Caco-2 (cell line): Measurements from ENCODE around the gene EHMT1. TPM values are rescaled to one million over a fixed set of nuclear protein-coding genes. Genes with fewer than 3 reads are reported as not detected.

Experiments used
- BruUV-seq: library from RNA; stranded (reverse); fragments of 400-500 nt; replicated peaks from 2 replicates; lab custom pipeline; 2021; lab: Mats Ljungman, UMichigan
- CTCF ChIA-PET: fragments of 300-600 bp; sonication (Branson Sonifier 250); formaldehyde crosslinking; loops from one replicate; lab custom pipeline; 2022; ENCODE audit warnings: antibody characterized with exemption; lab: Charles Lee
- POLR2A ChIA-PET: fragments of 300-600 bp; sonication (Branson Sonifier 250); formaldehyde crosslinking; loops from one replicate; lab custom pipeline; 2022; ENCODE audit warnings: antibody characterized with exemption; lab: Charles Lee
- DNase-seq, 2 experiments: peaks; one replicate each; pipeline versions ENCODE4 v3.0.0 to v3.0.0-alpha.2; 2020 to 2022
- H3K27me3 ChIP-seq: replicated peaks from 2 replicates; pipeline ENCODE4 v1.6.0; 2011; ENCODE audit warnings: low read length; ENCODE audit not compliant: control insufficient read depth, insufficient read depth
- H3K36me3 ChIP-seq: 2 replicates; pipeline ENCODE4 v1.5.1; 2011; ENCODE audit warnings: low read length; ENCODE audit not compliant: control insufficient read depth, insufficient read depth
- H3K4me1 ChIP-seq: fragments of 250-450 bp; sonication (Bioruptor Pico); 2 replicates; pipeline ENCODE4 v1.5.1; 2020; ENCODE audit warnings: mild to moderate bottlenecking
- H3K4me3 ChIP-seq: 2 replicates; pipeline ENCODE4 v1.5.1; 2011; ENCODE audit warnings: low read depth, mild to moderate bottlenecking, control low read depth, low read length
- H3K9me3 ChIP-seq: fragments of 250-450 bp; sonication (Bioruptor Pico); 2 replicates; pipeline ENCODE4 v1.5.1; 2020; ENCODE audit warnings: mild to moderate bottlenecking, moderate library complexity
- H3K27ac Mint-ChIP-seq: one replicate; pipeline ENCODE4 v1.8.0; 2022; ENCODE audit warnings: mixed read lengths; ENCODE audit not compliant: unreplicated experiment
- H3K27me3 Mint-ChIP-seq: one replicate; pipeline ENCODE4 v1.8.0; 2022; ENCODE audit warnings: mixed read lengths; ENCODE audit not compliant: insufficient read depth, unreplicated experiment
- H3K36me3 Mint-ChIP-seq: one replicate; pipeline ENCODE4 v1.8.0; 2022; ENCODE audit warnings: mild to moderate bottlenecking, mixed read lengths; ENCODE audit not compliant: insufficient read depth, unreplicated experiment
- H3K4me1 Mint-ChIP-seq: one replicate; pipeline ENCODE4 v1.8.0; 2022; ENCODE audit warnings: low read depth, mixed read lengths; ENCODE audit not compliant: unreplicated experiment
- H3K4me3 Mint-ChIP-seq: one replicate; pipeline ENCODE4 v1.8.0; 2022; ENCODE audit warnings: mild to moderate bottlenecking, moderate library complexity, mixed read lengths; ENCODE audit not compliant: unreplicated experiment
- H3K9me3 Mint-ChIP-seq: one replicate; pipeline ENCODE4 v1.8.0; 2022; ENCODE audit warnings: mixed read lengths; ENCODE audit not compliant: unreplicated experiment
- CTCF ChIP-seq, 2 experiments: fragments of 200-600 bp in 1 of 2; IDR thresholded peaks; 1 replicate in 1 of 2; 2 replicates in 1 of 2; pipeline versions ENCODE4 v1.5.1 to v1.8.0; 2011 to 2022; ENCODE audit warnings: antibody characterized with exemption in 1 of 2, control low read depth in 1 of 2, inconsistent platforms in 1 of 2, low read depth in 1 of 2, low read length in 1 of 2, mild to moderate bottlenecking in 1 of 2, moderate library complexity in 1 of 2; ENCODE audit not compliant: insufficient read depth in 1 of 2, severe bottlenecking in 1 of 2, unreplicated experiment in 1 of 2
- intact Hi-C: fragments of 100-400 bp; cut with micrococcal nuclease; formaldehyde crosslinking; loops from one replicate; pipeline ENCODE4 v1.10.0; 2022; ENCODE audit not compliant: unreplicated experiment
- total RNA-seq: library from RNA; stranded (reverse); gene quantifications from 2 replicates; pipeline ENCODE4 v1.2.3, GENCODE V29; 2022

Gene EHMT1
- total RNA-seq, 1 experiment from 2014 or later = 92.9 TPM

- Mint-ChIP-seq H3K36me3 (peaks cover 51% of the 10 kb centered on the region), H3K27ac (no peak overlapping the region), H3K4me3 (no peak overlapping the region), H3K9me3 (no peaks in the 10 kb centered on the region), H3K4me1 (no peaks in the 10 kb centered on the region), H3K27me3 (no peaks in the 10 kb centered on the region)
- no TSS peak for BruUV-seq
- no peak for DNase-seq
- Histone ChIP-seq H3K36me3 (no peaks in the 10 kb centered on the region; the same call in 1 of the 2 replicates), H3K27me3 (no peaks in the 10 kb centered on the region), H3K9me3 (no peaks in the 10 kb centered on the region), H3K4me3 (no peak overlapping the region), H3K4me1 (no peaks in the 10 kb centered on the region)
- ChIA-PET POLR2A (no interaction called here), CTCF (no interaction called here)
- intact Hi-C loops = no loop called here
- no peak for TF ChIP-seq CTCF (IDR thresholded peaks at IDR 0.05; ENCODE audit: insufficient read depth in 1 of 2, low read depth in 1 of 2, low read length in 1 of 2, severe bottlenecking in 1 of 2, unreplicated experiment in 1 of 2)
These were observed 26.4 kb downstream of the EHMT1 start for GRCh38 chr9:137645211-137645610.

- no peaks in the 10 kb centered on the region for H3K4me1 ChIP-seq
- no peaks in the 10 kb centered on the region for H3K27me3 Mint-ChIP-seq
- H3K4me3 Mint-ChIP-seq = no peak overlapping the region
- no peak for TF ChIP-seq CTCF (IDR thresholded peaks at IDR 0.05; ENCODE audit: insufficient read depth in 1 of 2, low read depth in 1 of 2, low read length in 1 of 2, severe bottlenecking in 1 of 2, unreplicated experiment in 1 of 2)
- CTCF ChIA-PET = interaction anchor here (0.6 kb wide), 1 partner anchor 1739 kb away, joined by 4 read pairs; the partner anchor contains the start of gene CAMSAP1
- H3K36me3 Mint-ChIP-seq = peaks cover 54% of the 10 kb centered on the region
- intact Hi-C loops = no loop called here
- no peaks in the 10 kb centered on the region for H3K4me1 Mint-ChIP-seq
- no peaks in the 10 kb centered on the region for H3K9me3 Mint-ChIP-seq
- no peaks in the 10 kb centered on the region for H3K36me3 ChIP-seq
- BruUV-seq = no TSS peak
- no peak overlapping the region for H3K27ac Mint-ChIP-seq
- no peaks in the 10 kb centered on the region for H3K9me3 ChIP-seq
- no peaks in the 10 kb centered on the region for H3K27me3 ChIP-seq
- no peak for DNase-seq
- POLR2A ChIA-PET = no interaction called here
- no peak overlapping the region for H3K4me3 ChIP-seq
These were observed 27.5 kb downstream of the EHMT1 start for GRCh38 chr9:137646341-137646740.

- Mint-ChIP-seq H3K36me3 (peaks cover 49% of the 10 kb centered on the region), H3K4me3 (no peak overlapping the region), H3K9me3 (no peaks in the 10 kb centered on the region), H3K4me1 (no peaks in the 10 kb centered on the region), H3K27me3 (no peaks in the 10 kb centered on the region), H3K27ac (no peak overlapping the region)
- no peaks in the 10 kb centered on the region for H3K4me1 ChIP-seq
- no TSS peak for BruUV-seq
- no peak for DNase-seq
- CTCF ChIA-PET = interaction anchor here (0.6 kb wide), 1 partner anchor 1740 kb away, joined by 4 read pairs; the partner anchor contains the start of gene CAMSAP1
- H3K4me3 ChIP-seq = no peak overlapping the region
- intact Hi-C loops = no loop called here
- POLR2A ChIA-PET = no interaction called here
- H3K9me3 ChIP-seq = no peaks in the 10 kb centered on the region
- TF ChIP-seq CTCF (IDR thresholded peaks at IDR 0.05; ENCODE audit: insufficient read depth in 1 of 2, low read depth in 1 of 2, low read length in 1 of 2, severe bottlenecking in 1 of 2, unreplicated experiment in 1 of 2) = no peak
- H3K27me3 ChIP-seq = no peaks in the 10 kb centered on the region
- H3K36me3 ChIP-seq = no peaks in the 10 kb centered on the region
These were observed 28.4 kb downstream of the EHMT1 start for GRCh38 chr9:137647096-137647714.
